GM21381 (cell line): ENCODE measurements around the gene ATG13.
"Not testable (repeated sequence)": the region's sequence is repeated elsewhere in the genome, so short reads cannot be mapped to it uniquely, and the experiment has no call there.

Experiments used
- ATAC-seq: cut with Tn5 transposase; IDR thresholded peaks from one replicate; pipeline ENCODE4 v1.9.1; 2021; ENCODE audit warnings: mild to moderate bottlenecking, moderate library complexity; ENCODE audit not compliant: unreplicated experiment

Gene ATG13

DNA sequence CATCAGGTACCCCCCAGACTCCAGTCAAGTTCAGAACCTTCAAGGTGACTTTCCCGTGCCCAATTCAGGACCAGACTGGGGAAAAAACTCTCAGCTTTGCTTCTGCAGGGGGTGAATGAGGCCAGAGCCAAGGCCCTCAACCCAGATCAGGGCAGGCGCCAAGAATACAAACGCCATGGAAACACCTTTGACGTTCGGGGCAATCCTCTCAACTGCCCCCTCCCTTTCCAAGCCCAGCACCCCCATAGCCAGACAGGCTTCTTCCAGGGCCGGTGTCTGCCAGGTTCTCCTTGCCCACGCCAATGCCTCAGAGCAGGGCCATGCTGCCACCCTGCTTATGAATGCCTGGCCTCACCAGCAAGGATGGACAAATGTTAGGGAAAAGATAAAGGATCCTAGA lies 77.3 kb downstream of the ATG13 start:
- ATAC-seq: no peak

DNA sequence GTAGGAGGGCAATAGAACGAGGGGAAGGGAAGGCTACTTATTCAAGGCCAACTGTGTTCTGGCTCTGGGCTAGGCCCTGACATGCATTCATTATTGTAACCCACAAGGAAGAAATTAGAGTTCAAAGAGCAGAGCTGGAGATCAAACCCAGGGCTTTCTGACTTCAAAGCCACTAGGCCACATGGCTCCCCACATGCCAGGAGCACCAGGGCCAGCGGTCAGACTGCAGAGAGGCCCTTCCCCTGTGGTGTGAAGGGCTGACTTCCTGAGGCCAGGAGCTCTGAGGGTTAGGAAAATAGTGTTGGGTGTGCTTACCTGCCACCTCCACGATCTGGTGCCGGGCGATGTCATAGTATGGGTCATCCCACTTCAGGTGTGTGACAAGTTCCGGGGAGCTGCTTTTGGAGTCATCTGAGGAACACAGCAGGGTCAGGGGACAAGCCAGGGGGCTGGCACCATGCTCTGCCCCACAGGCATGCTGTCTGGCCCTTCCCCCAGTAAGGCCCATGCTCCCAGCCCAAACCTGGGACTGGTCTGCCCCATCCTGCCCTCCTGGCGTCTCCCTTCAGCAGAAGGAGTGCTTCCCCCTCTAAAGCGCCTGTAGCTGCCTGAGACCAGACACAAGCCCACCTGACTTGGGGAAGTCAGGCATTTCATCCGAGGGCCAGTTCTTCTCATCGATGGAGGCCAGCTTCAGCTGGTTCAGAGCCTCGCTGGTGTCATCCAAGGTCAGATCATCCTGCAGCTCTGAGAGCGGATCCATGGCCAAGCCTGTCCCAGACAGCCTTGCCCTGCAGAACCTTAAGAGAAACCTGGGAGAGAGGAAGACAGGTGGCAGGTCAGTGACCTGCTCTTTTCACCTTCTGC lies 78.2 kb downstream of the ATG13 start:
- no peak for ATAC-seq

DNA sequence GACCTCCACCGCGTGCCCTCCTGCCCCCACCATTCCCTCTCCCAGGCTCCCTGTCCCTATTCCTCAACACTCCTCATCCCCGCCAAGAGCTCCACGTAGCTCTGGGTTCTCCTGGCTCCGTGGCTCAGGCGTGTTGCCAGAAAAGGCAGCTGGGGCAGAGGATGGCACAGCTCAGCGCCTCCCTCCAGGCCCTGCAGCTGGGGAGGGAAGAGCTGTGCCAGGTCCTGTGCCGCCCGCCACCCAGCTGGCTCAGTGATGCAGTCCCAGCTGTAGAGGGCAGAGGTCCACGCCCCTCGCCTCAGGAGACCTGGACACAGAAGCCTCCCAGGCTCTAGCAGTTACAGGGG lies 78.8 kb downstream of the ATG13 start:
- no peak for ATAC-seq

DNA sequence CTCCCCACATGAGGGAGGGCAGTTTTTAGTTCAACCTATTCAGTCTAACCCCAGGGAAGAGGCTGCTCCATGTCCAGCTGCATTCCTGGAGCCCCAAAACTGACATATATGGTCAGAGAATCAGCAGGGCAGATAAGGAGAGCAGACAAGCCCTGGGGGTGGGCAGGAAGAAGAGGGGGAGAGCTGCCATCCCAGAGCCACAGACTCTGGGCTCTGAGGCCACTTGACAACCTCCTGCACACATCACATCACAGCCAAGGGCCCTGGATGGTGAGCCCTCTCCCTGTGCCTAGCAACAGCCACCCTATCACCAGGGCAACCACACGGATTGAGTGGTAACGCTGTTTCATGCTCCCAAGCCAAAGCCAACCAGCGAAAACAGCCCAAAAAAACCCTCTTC lies 80.0 kb downstream of the ATG13 start:
- ATAC-seq: no peak

DNA sequence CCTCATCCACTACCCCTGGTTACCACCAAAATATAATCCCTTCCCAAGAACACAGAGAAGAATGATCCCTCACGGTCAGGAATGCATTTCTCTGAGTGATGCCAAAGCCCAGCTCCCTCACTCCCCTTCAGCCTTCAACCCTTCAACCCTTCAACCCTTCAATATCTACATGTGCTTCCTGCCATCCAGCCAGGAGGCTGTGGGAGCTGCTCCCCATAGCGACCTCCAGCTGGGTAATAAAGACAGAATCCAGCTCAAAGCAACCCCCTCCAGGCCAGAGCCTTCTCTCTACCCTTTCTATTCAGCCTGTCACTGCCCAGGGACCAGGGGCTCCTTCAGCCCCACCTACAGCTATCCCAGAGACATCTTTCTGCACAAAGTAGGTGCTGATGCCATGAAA lies 80.4 kb downstream of the ATG13 start:
- no peak for ATAC-seq

DNA sequence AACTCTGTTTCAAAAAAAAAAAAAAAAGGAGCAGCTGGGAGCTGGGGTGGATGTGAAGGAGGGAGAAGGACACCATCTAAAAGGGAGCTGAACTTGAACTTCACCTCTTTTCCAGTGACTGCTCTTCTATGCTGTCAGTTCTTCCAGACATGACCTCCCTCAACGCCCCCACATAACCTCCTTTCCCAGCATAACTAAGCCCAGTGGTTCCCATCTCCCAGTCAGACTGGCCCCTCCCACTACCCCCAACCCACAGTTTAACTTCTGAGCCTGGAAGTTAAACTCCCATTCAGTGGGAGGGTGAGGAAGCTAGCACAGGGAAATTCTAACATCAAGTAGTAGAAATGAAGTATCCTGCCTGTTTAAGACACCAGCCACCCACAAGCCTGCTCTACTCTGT lies 81.2 kb downstream of the ATG13 start:
- ATAC-seq: no peak

DNA sequence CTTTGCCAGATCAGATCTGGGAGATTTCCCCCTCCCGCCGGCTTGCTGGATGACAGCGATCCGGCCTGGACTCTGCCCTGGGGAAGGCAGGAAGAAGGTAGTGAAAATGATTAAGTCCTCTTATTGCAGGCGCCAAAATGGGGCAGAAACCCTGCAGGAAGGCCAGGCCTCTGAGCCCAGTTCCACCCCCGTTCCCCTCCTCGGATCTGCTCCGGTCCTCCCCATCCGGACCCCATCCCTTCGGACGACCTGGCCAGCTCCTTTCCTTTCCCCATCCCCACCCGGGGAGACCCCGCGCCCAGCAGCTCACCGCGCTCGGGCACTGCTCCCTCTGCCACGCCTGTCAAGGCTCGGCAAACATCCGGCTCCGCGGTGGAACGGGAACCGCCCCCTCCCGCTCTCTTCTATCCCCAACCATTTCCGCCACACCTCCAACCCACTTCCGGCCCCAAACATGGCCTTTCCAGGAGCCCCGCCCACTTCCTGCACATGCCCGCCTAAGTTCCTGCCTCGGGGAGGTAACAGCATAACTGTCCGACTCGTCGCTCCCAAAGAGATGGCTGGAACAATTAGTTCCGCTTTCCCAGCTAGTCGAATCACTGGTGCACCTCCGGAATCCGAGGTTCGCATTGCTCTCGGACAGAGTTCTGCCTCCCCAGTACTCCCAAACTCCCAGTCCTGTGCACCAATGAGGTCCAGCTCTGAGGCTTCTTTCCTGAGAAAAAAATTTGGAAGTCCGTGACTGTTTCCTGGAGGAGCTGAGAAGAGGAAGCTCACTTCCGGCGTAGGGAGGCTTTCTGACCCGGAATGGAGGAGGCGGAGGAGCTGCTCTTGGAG lies 83.1 kb downstream of the ATG13 start, which contains the start of the genes ARHGAP1 and ZNF408:
Gene ARHGAP1 (minus strand): TSS at position 379 of the 837 bp plus-strand sequence. CDS start 4,512 bp downstream, outside the sequence.
Gene ZNF408 (plus strand): TSS at position 791 of the 837 bp plus-strand sequence. CDS start 17 bp downstream, at position 808.
- peak; percentile 87 for ATAC-seq

DNA sequence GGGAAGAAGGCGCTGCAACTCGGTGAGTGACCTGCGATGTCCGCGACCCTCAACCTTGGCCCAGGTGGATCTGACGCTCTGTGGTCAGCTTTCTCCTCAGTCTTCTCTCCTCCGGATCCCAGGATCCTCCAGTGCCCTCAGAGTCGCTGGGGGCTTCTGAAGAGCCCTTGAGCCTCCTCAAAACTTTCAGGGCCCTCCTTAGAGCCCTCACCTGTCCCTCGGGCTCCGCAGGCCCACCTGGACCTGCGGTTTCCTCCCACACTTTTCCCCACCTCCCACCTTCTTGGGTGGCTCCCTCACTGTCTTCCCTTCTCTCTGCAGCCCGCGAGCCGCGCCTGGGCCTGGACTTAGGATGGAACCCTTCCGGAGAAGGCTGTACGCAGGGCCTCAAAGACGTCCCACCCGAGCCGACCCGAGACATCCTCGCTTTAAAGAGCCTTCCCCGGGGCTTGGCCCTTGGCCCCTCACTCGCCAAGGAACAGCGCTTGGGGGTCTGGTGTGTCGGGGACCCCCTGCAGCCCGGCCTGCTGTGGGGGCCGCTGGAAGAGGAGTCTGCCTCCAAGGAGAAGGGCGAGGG lies 83.8 kb downstream of the ATG13 start:
- ATAC-seq: no peak

DNA sequence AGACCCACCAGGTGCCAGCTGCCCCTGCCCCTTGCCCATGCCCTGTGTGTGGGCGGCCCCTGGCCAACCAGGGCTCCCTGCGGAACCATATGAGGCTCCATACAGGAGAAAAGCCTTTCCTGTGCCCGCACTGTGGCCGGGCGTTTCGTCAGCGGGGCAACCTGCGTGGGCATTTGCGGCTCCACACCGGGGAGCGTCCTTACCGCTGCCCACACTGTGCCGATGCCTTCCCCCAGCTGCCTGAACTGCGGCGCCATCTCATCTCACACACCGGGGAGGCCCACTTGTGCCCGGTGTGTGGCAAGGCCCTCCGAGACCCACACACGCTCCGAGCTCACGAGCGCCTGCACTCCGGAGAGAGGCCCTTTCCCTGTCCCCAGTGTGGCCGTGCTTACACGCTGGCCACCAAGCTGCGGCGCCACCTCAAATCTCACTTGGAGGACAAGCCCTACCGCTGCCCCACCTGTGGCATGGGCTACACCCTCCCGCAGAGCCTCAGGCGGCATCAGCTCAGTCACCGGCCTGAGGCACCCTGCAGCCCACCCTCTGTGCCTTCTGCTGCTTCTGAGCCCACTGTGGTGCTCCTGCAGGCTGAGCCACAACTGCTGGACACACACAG lies 87.8 kb downstream of the ATG13 start:
- no peak for ATAC-seq

DNA sequence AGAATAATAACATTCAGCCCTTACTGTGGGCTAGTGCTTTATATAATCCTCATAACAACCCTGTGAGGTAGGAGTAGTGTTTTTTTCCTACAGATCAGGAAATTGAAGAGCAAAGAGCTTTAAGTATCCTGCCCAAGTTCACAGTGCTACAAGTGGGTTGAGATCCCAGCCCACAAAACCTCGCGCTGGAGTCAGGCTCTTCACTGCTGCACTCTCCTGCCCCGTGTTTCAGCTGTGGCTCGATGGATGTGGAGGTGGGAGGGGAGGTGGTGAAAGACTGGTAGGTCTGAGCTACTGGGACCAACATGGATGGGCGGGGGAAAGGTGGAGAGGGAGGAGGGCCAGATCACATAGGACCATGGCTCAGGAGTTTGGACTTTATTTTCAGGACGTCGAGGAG lies 89.5 kb downstream of the ATG13 start:
- no peak for ATAC-seq

DNA sequence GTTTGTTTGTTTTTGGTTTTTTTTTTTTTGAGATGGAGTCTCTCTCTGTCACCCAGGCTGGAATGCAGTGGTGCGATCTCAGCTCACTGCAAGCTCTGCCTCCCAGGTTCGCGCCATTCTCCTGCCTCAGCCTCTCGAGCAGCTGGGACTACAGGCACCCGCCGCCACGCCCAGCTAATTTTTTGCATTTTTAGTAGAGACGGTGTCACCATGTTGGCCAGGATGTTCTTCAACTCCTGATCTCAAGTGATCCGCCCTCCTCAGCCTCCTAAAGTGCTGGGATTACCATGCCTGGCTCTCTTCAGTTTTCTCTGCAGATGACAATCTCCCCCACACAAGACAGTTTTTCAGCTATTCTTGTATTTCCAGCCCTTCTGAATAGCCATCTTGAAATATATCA lies 92.0 kb downstream of the ATG13 start:
- not testable (repeated sequence) for ATAC-seq

DNA sequence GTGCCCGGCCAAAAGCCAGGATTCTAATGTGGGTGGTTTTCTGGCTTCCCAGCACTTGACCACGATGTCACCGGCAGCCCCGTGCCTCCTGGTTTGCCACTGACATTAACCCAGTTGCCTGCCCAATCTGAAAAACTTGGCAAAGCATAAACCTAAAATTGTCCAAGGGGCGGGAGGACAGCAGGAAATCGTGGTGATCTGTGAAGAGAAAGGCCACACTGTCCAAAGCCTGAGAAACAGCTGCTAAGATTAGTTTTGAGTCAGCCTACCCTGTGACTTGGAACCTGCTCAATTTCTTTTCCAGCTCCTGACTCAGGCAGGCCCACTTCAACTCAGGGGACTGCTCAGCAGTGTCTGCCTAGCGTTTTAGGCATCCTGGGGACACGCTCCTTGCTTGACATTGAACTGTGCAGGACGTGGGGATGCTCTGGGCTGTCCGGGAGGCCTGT lies 93.5 kb downstream of the ATG13 start:
- ATAC-seq: no peak

DNA sequence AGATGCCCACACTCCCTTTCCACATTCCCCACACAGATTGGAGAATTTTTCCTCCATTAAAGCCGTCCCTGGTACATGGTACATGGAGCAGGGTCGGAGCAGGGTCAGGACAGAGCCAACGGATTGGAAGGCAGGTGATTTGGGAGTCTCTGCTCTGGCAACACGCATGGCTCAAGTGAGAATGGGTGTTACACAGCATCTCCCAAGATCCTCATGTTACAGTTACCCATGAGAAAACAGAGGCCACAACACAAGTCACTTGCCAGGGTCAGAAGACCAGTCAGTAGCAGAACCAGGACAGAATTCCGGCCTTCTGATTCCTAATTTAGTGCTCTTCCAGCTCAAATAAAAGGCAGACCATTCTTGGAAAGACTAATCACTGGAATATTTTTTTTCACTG lies 94.0 kb downstream of the ATG13 start:
- no peak for ATAC-seq

DNA sequence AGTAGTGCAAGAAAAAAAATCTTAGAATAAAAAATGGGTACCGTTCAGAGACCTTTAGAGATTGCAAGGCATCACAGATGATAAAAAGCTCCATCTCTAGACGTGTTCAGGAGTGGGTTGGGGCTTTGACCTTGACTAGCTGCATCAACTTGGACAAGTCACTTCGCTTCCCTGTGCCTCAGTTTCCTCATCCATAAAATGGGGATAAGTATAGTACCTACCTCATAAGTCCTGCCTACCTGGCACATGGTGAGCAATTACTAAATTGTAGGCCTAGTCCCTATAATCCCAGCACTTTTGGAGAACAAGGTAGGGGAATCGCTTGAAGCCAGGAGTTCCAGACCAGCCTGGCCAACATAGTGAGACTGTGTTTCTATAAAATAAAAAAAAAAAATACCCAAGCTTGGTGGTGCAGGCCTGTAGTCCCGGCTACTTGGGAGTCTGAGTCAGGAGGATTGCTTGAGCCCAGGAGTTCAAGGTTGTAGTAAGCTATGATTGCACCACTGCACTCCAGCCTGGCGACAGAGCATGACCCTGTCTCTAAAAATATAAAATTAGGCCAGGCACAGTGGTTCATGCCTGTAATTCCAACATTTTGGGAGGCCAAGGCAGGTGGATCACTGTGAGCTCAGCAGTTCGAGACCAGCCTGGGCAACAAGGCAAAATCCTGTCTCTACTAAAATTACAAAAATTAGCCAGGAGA lies 95.7 kb downstream of the ATG13 start:
- ATAC-seq: no peak

DNA sequence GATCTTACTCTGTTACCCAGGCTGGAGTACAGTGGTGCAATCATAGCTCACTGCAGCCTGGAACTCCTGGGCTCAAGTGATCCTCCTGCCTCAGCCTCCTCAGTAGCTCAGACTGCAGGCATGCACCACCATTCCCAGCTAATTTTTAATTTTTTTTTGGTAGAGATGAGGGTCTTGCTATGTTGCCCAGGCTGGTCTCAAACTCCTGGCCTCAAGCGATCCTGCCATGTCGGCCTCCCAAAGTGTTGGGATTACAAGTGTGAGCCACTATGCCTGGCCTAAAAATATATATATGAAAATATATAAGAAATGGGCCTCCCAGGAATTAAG lies 100.4 kb downstream of the ATG13 start:
- not testable (repeated sequence) for ATAC-seq

DNA sequence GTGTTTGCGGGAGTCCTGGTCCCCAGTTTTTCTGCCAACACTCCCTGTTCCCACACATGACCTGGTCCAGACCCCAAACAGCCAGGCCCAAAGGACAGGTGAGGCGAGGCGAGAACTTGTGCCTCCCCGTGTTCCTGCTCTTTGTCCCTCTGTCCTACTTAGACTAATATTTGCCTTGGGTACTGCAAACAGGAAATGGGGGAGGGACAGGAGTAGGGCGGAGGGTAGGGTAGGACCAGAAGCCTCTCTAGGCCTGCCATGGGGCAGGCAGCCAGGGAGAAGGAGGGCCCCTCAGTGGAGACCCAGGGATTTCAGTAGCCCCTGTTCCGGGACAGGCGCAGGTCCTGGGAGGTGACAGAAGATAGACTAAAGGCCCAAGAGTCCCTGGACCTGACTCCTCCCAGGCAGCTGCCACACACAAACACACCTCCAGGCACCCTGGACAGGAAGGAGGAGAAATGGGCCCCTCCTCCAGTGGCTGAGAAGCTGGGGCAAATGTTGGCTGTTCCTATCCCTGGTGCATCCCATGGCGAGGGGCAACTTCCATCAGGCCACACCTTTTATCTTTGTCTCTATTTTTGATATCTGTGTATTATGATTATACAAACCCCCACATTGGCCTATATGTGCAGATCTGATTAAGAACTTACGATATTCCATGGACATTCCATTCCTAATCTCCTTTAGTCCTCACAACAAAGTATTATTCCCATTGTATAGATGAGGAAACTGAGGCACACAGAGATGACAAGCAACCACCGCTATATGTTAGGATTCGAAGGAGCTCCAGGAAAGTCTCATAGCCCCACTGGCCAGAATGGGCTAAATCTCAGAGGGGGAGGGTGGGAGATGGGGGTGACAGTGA lies 101.0 kb downstream of the ATG13 start:
- no peak for ATAC-seq

DNA sequence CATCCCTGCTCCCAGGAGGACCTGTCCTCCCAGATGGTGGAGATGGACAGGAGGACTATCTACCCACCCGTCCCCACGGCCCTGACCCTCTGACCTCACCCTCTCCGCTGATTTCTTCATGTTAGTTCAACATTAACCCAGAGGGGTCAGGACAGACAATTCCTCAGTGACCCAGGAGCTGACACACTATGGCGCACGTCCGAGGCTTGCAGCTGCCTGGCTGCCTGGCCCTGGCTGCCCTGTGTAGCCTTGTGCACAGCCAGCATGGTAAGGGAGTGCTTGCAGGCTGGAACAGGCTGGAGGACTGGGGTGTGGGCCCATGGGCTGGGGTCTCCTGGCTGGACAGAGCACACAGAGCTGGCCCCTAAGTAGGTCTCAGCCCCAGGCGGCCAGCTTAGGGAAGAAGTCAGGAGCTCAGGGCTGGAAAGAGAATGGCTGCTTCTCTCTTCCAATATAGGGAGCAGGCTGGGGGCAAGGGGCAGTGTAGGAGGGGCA lies 101.7 kb downstream of the ATG13 start, which contains the start of gene F2:
Gene F2 (plus strand): TSS at position 166 of the 495 bp plus-strand sequence. CDS start 23 bp downstream, at position 189.
- ATAC-seq: no peak

DNA sequence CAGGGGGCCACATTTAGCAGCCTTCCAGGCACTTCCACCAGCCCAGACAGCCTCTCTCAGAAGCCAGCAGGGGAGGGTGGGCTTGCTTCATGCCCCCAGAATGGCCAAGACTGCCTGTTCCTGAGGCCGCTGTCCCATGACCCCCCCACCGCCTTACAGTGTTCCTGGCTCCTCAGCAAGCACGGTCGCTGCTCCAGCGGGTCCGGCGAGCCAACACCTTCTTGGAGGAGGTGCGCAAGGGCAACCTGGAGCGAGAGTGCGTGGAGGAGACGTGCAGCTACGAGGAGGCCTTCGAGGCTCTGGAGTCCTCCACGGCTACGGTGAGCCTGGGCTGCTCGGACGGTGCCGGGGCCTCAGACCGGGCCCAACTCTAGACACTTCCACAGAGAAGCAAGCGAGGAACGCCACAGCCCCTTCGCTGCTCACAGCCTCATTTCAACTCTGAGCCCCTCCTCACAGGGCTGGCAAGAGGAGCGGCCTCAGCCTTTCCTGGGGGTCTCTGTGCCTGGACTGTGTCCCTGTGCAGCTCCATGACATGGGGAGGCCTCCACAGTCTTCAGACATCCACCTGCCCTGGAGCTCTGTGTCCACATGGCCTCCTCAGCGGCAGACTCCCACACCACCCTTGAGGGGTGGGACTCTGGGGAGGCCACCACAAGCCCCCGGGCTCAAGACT lies 102.3 kb downstream of the ATG13 start:
- no peak for ATAC-seq

DNA sequence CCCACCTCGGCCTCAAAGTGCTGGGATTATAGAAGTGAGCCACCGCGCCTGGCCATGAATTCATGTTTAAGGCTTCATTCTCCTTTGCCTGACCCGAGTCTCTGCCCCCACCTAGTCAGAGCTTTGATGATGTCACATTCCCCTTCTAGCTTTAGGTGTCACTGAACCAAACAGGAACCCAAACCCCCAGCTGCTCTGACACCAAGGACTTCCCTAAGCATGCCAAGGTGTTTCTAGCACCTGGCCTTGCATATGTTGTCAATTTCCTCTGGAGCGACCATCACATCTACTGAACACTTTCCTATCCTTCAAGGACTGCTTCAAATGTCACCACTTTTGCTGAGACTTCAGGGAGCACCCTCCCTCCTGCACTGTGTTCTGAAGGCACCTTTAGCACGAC lies 103.9 kb downstream of the ATG13 start:
- ATAC-seq: no peak
